ENCODE data around the gene ANP32B. TPM values are rescaled to one million over a fixed set of nuclear protein-coding genes. Genes with fewer than 3 reads are reported as not detected.

ANP32B gene
- polyA plus RNA-seq, 1 donor (not counting 4 experiments of a cell fraction or from before 2014, with no cell fraction given) = 51.0 TPM

- dilution Hi-C loops (cut with MboI; ENCODE audit: extremely low pct_ligation_motif_present, low sequenced_read_pairs) = no loop called here
- H4K20me1 ChIP-seq (ENCODE audit: control insufficient read depth, extremely low read depth, insufficient read depth, low read length) = peaks cover 3% of the 10 kb centered on the region
- H3K9me1 ChIP-seq (ENCODE audit: control insufficient read depth, extremely low read depth, insufficient read depth, low read length) = no peaks in the 10 kb centered on the region
- peaks cover 49% of the 10 kb centered on the region for H3K79me2 ChIP-seq (ENCODE audit: control insufficient read depth, insufficient read depth, low read length)
- H2AFZ ChIP-seq (ENCODE audit: control insufficient read depth, low read length) = no peak overlapping the region
- FAIRE-seq = no peak
- no peak overlapping the region for H3K9ac ChIP-seq (ENCODE audit: control insufficient read depth, extremely low read depth, insufficient read depth, low read length)
- no peaks in the 10 kb centered on the region for H3K9me3 ChIP-seq (ENCODE audit: control insufficient read depth, low read depth, low read length)
- H3K36me3 ChIP-seq (ENCODE audit: control insufficient read depth in 2 of 2, extremely low read depth in 1 of 2, insufficient read depth in 2 of 2, low read length in 2 of 2) = peaks cover 36 to 39% of the 10 kb centered on the region in 2 experiments
- no peaks in the 10 kb centered on the region for H3K4me1 ChIP-seq (ENCODE audit: control insufficient read depth, extremely low read depth, insufficient read depth, low read length)
- H3K27me3 ChIP-seq (ENCODE audit: control insufficient read depth, extremely low read depth, insufficient read depth, low read length) = no peaks in the 10 kb centered on the region
- H3K27ac ChIP-seq (ENCODE audit: control insufficient read depth, insufficient read depth, low read length) = no peak overlapping the region
- H3K4me2 ChIP-seq (ENCODE audit: control insufficient read depth, extremely low read depth, insufficient read depth, low read depth, low read length) = no peak overlapping the region
- TF ChIP-seq CTCF (optimal IDR thresholded peaks at IDR 0.05 in 1 of 3, IDR thresholded peaks at IDR 0.05 in 1 of 3, conservative IDR thresholded peaks at IDR 0.05 in 1 of 3; ENCODE audit: extremely low read depth in 1 of 3, insufficient read depth in 2 of 3, low read length in 3 of 3) = no peak
- TF ChIP-seq EZH2 (IDR thresholded peaks at IDR 0.05; ENCODE audit: low read length) = no peak
- DNase-seq (ENCODE audit: low read depth, low spot score) = no peak
- H3K4me3 ChIP-seq (ENCODE audit: control insufficient read depth in 2 of 3, extremely low read depth in 1 of 3, insufficient read depth in 2 of 3, low read depth in 1 of 3, low read length in 3 of 3) = no peak overlapping the region
Measured at GRCh38 chr9:98006127-98006796, 23.1 kb downstream of the ANP32B start.

- Histone ChIP-seq H3K4me3 (ENCODE audit: control insufficient read depth in 2 of 3, extremely low read depth in 1 of 3, insufficient read depth in 2 of 3, low read depth in 1 of 3, low read length in 3 of 3) (no peak overlapping the region), H3K27me3 (ENCODE audit: control insufficient read depth, extremely low read depth, insufficient read depth, low read length) (no peaks in the 10 kb centered on the region), H2AFZ (ENCODE audit: control insufficient read depth, low read length) (no peak overlapping the region), H3K27ac (ENCODE audit: control insufficient read depth, insufficient read depth, low read length) (no peak overlapping the region), H3K9me3 (ENCODE audit: control insufficient read depth, low read depth, low read length) (no peaks in the 10 kb centered on the region), H3K36me3 (ENCODE audit: control insufficient read depth in 2 of 2, extremely low read depth in 1 of 2, insufficient read depth in 2 of 2, low read length in 2 of 2) (peaks cover 36% of the 10 kb centered on the region in 2 experiments), H3K9me1 (ENCODE audit: control insufficient read depth, extremely low read depth, insufficient read depth, low read length) (no peaks in the 10 kb centered on the region), H3K4me1 (ENCODE audit: control insufficient read depth, extremely low read depth, insufficient read depth, low read length) (no peaks in the 10 kb centered on the region), H3K4me2 (ENCODE audit: control insufficient read depth, extremely low read depth, insufficient read depth, low read depth, low read length) (no peak overlapping the region), H3K9ac (ENCODE audit: control insufficient read depth, extremely low read depth, insufficient read depth, low read length) (no peak overlapping the region), H3K79me2 (ENCODE audit: control insufficient read depth, insufficient read depth, low read length) (peaks cover 38% of the 10 kb centered on the region), H4K20me1 (ENCODE audit: control insufficient read depth, extremely low read depth, insufficient read depth, low read length) (peaks cover 3% of the 10 kb centered on the region)
- dilution Hi-C loops (cut with MboI; ENCODE audit: extremely low pct_ligation_motif_present, low sequenced_read_pairs) = no loop called here
- DNase-seq (ENCODE audit: low read depth, low spot score) (no peak), FAIRE-seq (no peak)
- TF ChIP-seq EZH2 (IDR thresholded peaks at IDR 0.05; ENCODE audit: low read length) (no peak), CTCF (optimal IDR thresholded peaks at IDR 0.05 in 1 of 3, IDR thresholded peaks at IDR 0.05 in 1 of 3, conservative IDR thresholded peaks at IDR 0.05 in 1 of 3; ENCODE audit: extremely low read depth in 1 of 3, insufficient read depth in 2 of 3, low read length in 3 of 3) (no peak)
Measured at GRCh38 chr9:98007251-98007928, 24.2 kb downstream of the ANP32B start.
